ENCODE measurements around the gene EPHA1.
"Not testable (repeated sequence)": the region's sequence is repeated elsewhere in the genome, so short reads cannot be mapped to it uniquely, and the experiment has no call there.

The EPHA1 gene

DNA sequence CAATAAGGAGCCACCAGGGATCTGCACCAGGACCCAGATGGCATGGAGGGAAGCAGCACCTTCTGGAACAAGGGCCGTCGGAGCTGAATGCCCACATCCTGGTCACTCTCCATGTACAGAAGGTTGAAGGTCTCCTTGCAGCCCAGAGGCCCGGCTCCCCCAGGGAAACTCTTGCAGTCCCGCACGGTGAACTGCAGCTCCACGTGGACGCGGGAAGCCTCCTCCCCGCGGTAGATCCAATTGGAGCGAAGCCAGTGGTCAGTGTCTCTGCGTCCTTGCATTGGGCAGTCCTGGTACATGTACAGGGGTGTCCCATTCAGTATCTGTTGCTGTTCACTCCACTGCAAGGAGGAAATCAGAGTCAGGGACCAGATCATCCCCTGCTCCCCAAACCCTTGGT, 7.4 kb downstream of the EPHA1 start:
- no peak for DNase-seq

GRCh38 chr7:143399642-143400041, 9.0 kb downstream of the EPHA1 start:
- no peak for DNase-seq

DNA sequence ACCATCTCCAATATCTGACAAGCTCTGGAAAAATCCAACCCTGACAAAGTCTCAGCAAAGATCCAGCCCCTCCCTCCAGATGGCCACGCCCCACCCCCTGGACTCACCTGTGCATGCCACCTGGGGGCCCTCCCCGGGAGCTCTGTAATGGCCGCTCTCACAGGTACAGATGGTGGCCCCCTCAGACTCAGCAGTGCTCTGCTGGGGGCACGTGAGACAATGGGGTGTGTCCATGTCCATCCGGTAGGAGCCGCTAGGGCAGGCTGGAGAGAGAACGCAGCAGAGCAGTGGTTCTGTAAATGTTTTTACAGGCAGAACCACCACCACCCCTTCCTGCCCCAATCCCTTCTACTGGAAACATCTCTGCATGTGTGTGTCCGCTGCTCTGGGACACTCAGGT, 9.5 kb downstream of the EPHA1 start:
- no peak for DNase-seq

DNA sequence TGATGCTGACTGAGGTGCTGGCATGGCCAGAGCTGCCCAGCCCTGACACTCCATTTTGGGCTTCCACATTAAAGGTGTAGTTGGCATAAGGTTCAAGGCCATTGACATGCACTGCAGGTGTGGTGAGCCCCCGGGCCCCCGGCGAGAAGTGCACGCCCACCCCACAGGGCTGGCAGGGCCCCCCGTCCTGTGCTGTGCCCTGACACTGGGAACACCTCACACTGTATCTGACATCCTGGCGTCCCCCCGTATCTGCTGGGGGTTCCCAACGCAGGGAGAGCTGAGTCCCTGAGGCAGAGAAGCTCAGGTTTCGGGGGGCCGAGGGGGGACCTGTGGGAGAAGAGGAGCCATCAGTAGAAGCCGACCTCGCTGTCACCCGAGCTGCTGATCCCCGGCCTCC, 10.0 kb downstream of the EPHA1 start:
- no peak for DNase-seq

DNA sequence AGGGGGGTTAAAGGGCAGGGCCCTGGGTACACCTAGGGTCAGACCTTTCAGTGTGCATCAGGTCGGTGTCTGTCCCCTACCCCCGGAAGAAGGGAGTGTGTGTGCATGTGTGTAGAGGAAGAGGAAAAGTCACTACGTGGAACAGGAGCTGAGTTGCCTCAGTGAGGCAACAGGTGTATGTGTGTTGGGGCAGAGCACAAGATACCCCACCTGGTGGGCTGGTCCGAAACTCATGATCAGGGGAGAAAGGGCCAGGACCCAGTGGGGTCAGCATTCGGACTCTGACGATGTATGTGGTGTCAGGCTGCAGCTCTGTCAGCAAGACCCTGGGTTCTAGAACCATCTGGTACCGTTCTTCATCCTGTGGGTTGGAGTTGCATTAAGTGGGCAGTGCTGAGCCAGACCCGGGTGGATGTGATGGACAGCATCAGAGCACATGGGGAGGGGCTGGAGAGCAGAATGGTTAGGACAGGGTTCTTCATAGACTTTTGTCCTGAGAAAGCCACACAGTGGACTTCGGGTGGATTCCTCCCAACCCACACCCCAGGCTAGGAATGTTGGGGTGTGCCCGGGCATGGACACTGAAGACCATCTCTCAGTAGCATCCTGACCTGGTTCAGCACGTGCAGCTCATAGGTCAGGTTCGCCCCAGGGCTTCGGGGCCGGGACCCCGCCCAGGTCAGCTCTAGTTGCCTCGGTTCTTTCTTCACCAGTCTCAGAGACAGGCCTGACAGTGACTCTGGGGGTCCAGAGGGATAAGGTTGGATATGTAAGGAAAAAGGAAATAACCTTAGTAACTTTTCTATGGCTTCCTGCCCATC, 10.7 kb downstream of the EPHA1 start:
- DNase-seq = no peak

- DNase-seq = no peak
Measured at GRCh38 chr7:143396625-143397556, 11.8 kb downstream of the EPHA1 start.

- DNase-seq = no peak
Measured at GRCh38 chr7:143396182-143396581, 12.5 kb downstream of the EPHA1 start.

DNA sequence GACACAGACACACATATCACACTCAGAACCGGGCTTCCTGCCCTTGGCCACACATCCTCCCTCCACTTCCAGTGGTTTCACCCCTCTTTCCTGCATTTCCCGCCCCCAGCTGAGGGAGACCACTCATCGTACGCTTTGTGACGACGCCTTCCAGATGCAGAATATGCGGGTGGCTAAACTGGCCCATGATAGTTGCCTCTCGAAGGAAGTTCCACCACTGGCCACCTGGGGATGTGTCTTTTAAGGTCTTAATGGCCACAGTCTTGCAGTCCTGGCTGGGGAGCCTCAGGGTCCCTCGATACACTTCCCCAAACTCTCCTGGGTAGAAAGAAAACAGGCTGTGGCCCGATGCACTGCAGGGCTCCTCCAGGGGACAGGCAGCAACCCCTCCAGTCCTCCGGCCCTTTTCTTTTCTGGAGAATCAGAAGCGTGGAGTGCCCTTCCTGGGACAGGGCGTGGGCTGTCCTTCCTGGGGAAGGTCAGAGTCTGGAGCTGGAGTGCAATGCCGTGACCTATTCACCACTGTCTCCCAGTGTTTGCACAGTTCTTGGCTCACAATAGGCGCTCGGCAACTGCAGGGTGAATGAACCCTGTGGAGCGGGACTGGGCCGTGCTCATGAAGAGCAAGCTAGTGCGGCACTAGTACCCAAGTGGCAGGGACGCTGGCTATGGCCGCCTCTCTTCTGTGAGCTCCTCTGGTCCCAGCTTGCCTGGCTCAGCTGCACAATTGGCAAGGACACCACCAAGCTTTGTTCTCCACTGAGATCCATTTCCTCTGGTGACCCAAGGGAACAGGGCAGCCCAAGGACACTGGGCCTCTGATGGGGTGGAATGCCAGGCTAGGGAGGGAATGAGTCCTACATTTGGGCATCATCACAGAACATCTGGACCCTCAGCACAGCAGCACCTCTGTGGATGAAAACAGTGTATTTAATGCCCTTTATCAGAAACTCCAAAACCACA, 13.2 kb downstream of the EPHA1 start:
- DNase-seq = no peak

DNA sequence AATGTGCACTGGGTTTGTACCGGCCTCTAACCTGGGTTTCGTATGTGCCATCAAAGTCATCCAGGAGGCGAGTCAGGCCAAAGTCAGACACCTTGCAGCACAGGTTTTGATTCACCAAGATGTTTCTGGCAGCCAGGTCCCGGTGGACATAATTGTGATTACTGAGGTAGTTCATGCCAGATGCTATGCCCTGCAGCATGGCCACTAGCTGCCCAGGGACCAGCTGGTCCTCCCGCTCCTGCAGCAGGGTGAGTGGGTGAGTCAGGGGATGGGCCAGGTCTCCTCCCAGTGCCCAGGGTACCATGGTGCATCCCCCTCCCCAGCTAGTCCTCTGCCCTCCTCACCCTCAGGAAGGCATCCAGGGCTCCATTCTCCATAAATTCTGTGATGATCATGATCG, 13.9 kb downstream of the EPHA1 start:
- no peak for DNase-seq

DNA sequence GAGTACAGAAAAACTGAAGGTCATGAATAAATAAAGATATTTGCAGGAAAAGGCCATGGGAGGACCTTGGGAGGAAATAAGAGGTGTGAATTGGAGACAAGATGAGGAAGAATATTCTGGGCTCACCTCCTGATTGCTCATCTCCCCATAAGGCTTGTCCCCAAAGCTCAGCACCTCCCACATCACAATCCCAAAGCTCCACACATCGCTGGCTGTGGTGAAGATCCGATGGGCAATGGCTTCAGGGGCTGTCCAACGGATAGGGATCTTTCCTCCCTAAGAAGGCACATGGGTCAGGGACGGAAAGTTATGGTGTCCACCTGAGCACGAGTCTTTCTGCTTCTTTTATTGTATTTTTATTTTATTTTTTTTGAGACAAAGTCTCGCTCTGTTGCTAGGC, 14.6 kb downstream of the EPHA1 start:
- DNase-seq = no peak

GRCh38 chr7:143393267-143394041, 15.2 kb downstream of the EPHA1 start:
- DNase-seq = no peak

DNA sequence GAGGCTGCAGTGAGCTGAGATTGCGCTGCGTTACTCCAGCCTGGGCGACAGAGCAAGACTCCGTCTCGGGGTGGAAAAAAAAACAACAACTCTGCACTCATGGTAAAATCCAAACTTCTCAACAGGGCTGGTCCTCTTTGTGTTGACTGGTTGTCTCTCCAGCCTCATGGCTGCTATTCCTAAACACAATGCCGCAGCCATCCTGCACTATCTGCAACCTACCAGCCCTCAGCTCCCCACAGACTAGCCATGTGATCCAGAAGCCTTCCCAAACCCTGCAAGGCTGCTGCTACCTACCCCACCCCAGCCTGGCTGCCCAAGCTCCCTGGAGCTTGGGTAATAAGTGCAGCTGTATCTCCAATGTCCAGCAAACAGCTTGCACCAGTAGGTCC, 15.8 kb downstream of the EPHA1 start:
- no peak for DNase-seq

GRCh38 chr7:143392427-143392826, 16.2 kb downstream of the EPHA1 start:
- not testable (repeated sequence) for DNase-seq

DNA sequence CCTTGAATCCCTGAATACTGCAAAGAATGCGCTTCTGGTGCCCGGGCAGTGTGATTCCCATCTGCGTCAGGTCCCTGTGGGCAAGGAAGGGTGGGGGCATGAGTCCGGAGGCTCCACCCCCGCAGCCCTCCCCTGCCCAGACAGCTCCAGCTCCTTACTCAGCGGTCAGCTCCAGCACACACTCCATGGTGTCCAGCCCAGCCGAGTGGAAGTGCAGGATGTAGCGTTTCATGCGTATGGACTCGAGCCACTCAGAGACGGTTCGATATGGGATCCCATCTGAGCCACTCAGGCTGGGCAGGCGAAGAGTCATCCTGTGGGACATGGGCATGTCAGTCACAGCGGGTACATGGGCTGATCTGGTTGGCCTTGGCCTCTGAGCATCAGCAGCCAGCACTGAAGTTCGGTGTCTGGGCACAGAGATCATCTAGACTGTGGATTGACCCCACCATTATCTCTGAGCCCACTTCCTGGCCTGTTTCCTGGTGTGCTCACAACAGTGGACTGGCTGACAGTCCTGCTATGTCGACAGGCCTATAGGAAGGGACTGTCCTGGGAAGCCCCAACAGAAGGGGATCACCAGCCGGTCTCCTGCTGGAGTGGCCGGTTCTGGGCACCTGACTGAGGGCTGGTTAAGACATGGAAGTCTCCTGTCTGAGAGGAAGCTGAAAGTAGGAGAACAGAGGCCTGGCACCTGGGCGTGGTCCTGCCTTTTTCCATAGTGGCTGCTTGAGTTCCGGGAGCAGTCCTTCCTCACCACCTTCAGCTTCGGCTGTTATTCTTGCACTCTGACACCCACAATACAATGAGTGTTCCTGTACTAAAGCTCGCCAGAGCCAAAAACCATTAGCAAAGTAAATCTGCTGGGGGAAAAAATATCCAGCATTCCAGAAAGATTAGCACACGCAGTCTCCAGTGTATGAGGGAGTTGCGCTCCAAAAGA, 16.9 kb downstream of the EPHA1 start:
- DNase-seq = no peak

DNA sequence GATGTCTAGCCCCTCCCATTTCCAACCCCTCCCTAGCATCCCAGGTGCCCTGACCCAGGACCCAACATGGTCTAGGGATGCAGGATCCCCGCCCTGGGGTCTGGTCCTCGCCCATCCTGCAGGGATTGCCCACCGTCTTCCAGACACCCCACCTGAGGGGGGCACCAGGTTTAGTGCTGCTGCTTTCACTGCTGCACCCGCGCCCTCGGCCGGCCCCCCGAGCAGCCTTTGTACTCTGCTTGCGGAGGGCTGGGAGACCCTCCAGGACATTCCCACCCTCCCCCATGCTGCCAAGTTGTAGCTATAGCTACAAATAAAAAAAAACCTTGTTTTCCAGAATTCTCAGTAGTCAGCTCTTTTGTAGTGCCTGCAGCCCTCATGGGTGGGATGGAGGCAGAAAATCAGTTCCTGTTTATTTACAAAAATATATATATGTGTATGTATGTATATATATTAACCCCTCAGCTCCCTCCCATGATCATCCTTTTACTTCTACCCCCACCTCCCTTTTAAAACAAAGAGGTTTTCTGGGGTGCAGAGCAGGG, 17.8 kb downstream of the EPHA1 start:
- DNase-seq = no peak

- no peak for DNase-seq
Measured at GRCh38 chr7:143390104-143390772, 18.4 kb downstream of the EPHA1 start.

GRCh38 chr7:143389316-143390103, 19.1 kb downstream of the EPHA1 start:
- no peak for DNase-seq

- no peak for DNase-seq
Measured at GRCh38 chr7:143388491-143389101, 20.1 kb downstream of the EPHA1 start.

- DNase-seq = no peak
Measured at GRCh38 chr7:143388051-143388450, 20.6 kb downstream of the EPHA1 start.

Data from stimulated activated CD4-positive, alpha-beta T cell treated with anti-CD3 and anti-CD28 coated beads, Interleukin-2, amount 100 ng/mL, for 48 hours (primary cell).